ENCODE data around the gene FGGY.

DNA sequence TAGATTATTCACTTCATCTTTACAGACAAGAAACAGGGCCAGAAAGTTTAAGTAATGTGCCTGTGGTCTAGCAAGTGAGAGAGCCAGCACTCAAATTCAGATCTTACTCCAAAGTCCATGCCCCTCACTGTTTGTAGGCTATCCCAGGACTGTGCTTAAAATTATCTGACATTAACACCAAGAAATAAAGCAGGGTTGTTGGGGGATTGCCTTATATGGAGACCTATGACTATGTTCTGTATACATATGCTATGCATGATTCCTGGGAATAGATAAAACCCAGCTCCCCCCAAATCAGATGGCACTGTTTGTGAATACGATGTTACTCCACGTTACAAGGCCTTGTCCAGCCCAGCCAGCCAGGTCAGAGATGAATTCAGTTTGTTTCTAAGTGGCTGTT lies 386.3 kb downstream of the FGGY start:
- TF ChIP-seq, protein P1, sequence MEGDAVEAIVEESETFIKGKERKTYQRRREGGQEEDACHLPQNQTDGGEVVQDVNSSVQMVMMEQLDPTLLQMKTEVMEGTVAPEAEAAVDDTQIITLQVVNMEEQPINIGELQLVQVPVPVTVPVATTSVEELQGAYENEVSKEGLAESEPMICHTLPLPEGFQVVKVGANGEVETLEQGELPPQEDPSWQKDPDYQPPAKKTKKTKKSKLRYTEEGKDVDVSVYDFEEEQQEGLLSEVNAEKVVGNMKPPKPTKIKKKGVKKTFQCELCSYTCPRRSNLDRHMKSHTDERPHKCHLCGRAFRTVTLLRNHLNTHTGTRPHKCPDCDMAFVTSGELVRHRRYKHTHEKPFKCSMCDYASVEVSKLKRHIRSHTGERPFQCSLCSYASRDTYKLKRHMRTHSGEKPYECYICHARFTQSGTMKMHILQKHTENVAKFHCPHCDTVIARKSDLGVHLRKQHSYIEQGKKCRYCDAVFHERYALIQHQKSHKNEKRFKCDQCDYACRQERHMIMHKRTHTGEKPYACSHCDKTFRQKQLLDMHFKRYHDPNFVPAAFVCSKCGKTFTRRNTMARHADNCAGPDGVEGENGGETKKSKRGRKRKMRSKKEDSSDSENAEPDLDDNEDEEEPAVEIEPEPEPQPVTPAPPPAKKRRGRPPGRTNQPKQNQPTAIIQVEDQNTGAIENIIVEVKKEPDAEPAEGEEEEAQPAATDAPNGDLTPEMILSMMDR (IDR thresholded peaks at IDR 0.05) = no peak
- TF ChIP-seq POLR2A (IDR thresholded peaks at IDR 0.05) (no peak), EP300 (IDR thresholded peaks at IDR 0.05) (no peak), POLR2AphosphoS5 (IDR thresholded peaks at IDR 0.05) (no peak)
